Measurements from ENCODE around the gene DENND4A.

GRCh38 chr15:65663521-65663920 lies 128.6 kb downstream of the DENND4A start:
- no peak for TF ChIP-seq HDAC2 (IDR thresholded peaks at IDR 0.05)
- no peak for TF ChIP-seq CTCF (IDR thresholded peaks at IDR 0.05)
- TF ChIP-seq KDM1A (IDR thresholded peaks at IDR 0.05; ENCODE audit: low read depth): no peak
- TF ChIP-seq ELK1 (IDR thresholded peaks at IDR 0.05; ENCODE audit: low read depth, low read length): no peak
- TF ChIP-seq MAFK (IDR thresholded peaks at IDR 0.05; ENCODE audit: partially characterized antibody): no peak
- TF ChIP-seq CHD4 (IDR thresholded peaks at IDR 0.05; ENCODE audit: borderline replicate concordance): no peak
- TF ChIP-seq POLR2A (IDR thresholded peaks at IDR 0.05; ENCODE audit: low read length): no peak
- no peak for TF ChIP-seq CEBPB (IDR thresholded peaks at IDR 0.05)
- TF ChIP-seq EP300 (IDR thresholded peaks at IDR 0.05): no peak
- no peak for TF ChIP-seq RNF2 (IDR thresholded peaks at IDR 0.05; ENCODE audit: borderline replicate concordance, low read depth)
- no peak for TF ChIP-seq MYC (IDR thresholded peaks at IDR 0.05; ENCODE audit: borderline replicate concordance, low read length)
